Ovary (tissue), 3 donors: ENCODE measurements around the gene WWOX.

Experiments
- POLR2A ChIP-seq: fragments of 450-650 bp; IDR thresholded peaks from one replicate; pipeline ENCODE4 v1.6.1; 2017; ENCODE audit warnings: antibody characterized with exemption, mild to moderate bottlenecking, moderate library complexity
- TF ChIP-seq, protein P1 (sequence below), 3 donors: fragments of 450-650 bp in 2 of 3; fragments of 200-600 bp in 1 of 3; IDR thresholded peaks; one replicate each; pipeline versions ENCODE4 v1.5.1 to v1.8.0; 2016 to 2022; ENCODE audit warnings: antibody characterized with exemption in 3 of 3, mild to moderate bottlenecking in 1 of 3
- donor health status: DM: no; HTN: no; CAD: no.

DNA sequence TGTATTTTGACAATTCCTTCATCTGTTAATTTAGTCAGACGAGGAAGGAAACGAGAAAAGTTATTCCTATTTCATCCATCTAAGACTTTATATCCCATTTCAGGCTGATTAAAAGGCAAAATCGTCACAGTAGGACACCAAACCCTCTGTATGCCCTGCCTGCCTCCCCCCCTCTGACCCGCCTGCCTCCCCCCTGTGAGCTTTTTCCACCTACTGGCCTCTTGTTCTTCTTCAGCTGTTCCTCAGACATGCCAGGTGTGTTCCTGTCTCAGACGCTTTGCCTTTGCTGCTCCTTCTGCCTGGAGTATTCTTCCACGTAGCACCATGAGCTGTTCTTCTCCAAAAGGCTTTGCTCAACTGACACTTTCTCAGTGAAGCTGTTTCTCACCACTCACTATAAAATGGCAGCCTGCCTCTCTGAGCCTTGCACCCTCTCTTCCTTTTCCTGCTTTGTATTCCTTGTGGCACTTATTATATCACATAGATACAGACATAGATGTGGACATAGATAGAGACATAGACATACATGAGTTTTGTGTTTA is 777.7 kb downstream of the WWOX start:
- TF ChIP-seq POLR2A: no peak
- TF ChIP-seq, protein P1, sequence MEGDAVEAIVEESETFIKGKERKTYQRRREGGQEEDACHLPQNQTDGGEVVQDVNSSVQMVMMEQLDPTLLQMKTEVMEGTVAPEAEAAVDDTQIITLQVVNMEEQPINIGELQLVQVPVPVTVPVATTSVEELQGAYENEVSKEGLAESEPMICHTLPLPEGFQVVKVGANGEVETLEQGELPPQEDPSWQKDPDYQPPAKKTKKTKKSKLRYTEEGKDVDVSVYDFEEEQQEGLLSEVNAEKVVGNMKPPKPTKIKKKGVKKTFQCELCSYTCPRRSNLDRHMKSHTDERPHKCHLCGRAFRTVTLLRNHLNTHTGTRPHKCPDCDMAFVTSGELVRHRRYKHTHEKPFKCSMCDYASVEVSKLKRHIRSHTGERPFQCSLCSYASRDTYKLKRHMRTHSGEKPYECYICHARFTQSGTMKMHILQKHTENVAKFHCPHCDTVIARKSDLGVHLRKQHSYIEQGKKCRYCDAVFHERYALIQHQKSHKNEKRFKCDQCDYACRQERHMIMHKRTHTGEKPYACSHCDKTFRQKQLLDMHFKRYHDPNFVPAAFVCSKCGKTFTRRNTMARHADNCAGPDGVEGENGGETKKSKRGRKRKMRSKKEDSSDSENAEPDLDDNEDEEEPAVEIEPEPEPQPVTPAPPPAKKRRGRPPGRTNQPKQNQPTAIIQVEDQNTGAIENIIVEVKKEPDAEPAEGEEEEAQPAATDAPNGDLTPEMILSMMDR (IDR thresholded peaks at IDR 0.05): no peak
